C4-2B (cell line): ENCODE results near the gene CFAP45.

Source experiments
- CTCF ChIP-seq: fragments of 450-650 bp; conservative IDR thresholded peaks from 2 replicates; pipeline ENCODE4 v1.5.1; 2017; ENCODE audit warnings: mild to moderate bottlenecking
- ZFX ChIP-seq: fragments of 450-650 bp; IDR thresholded peaks from 2 replicates; pipeline ENCODE4 v1.6.1; 2017

- TF ChIP-seq CTCF (no peak), ZFX (no peak)
These were observed 48.0 kb upstream of the CFAP45 start for GRCh38 chr1:159947942-159948341.
